ENCODE data around the gene CACNA1C. TPM values are rescaled to one million over a fixed set of nuclear protein-coding genes. Genes with fewer than 3 reads are reported as not detected.
"Not testable (repeated sequence)": the region's sequence is repeated elsewhere in the genome, so short reads cannot be mapped to it uniquely, and the experiment has no call there.

CACNA1C gene
- polyA plus RNA-seq, 1 donor from 2014 or later, result 0.06 TPM

GRCh38 chr12:2120982-2121758 is 68.4 kb downstream of the CACNA1C start:
- H3K4me3 Mint-ChIP-seq, result no peak overlapping the region
- H3K27me3 Mint-ChIP-seq, result peaks cover 7% of the 10 kb centered on the region
- H3K36me3 Mint-ChIP-seq, result no peaks in the 10 kb centered on the region
- no peaks in the 10 kb centered on the region for H3K9me3 Mint-ChIP-seq
- H3K27ac Mint-ChIP-seq, result no peak overlapping the region
- H3K4me1 Mint-ChIP-seq, result peaks cover 0 to 1% (median 0%) of the 10 kb centered on the region in 3 donors

GRCh38 chr12:2124466-2125023 is 71.8 kb downstream of the CACNA1C start:
- Mint-ChIP-seq H3K27me3 (peaks cover 9% of the 10 kb centered on the region), H3K27ac (no peak overlapping the region), H3K9me3 (no peaks in the 10 kb centered on the region), H3K36me3 (no peaks in the 10 kb centered on the region), H3K4me1 (peaks cover 0 to 1% (median 0%) of the 10 kb centered on the region in 3 donors), H3K4me3 (no peak overlapping the region)

DNA sequence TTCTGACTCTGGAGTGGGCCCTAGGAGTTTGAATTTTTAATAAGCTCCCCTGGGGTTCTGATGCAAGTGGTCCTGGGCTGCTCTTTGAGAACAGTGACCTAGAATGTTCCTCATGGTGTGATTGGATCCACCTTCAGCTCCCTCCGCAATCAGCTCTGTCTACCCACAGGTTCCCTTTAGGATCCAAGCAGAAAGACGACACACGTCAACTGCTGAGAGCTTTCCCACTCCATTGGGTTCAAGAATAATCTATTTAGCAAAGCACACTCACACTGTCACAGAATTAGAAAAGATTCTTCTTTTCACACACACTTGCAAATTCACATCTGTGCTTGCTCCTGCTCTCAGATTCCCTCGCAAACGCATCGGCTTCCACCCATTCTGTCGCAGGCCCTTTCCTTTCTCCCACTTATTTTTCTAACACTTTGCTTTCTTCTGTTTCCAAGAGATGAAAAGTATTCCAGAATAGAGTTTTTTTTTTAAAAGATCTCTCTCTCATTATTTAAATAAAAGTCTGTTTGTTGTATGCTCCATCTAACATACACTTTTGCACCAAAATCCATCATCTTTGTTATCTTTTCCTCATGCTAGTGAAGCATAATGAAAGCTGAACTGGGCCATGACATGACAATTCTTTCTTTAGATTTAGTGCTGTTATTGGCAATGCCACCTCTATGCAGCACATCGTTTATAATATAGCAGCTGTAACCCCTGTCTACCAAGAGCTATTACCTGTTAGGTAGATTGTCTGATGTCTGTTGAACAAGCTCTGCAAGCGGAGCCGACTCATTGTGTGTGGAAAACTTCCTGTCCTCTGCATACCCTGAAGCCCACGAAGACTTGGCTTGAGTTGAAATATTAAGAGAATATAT is 73.1 kb downstream of the CACNA1C start:
- no peaks in the 10 kb centered on the region for H3K9me3 Mint-ChIP-seq
- H3K36me3 Mint-ChIP-seq, result no peaks in the 10 kb centered on the region
- H3K4me3 Mint-ChIP-seq, result no peak overlapping the region
- peak overlapping the region in 1 of 3 donors; percentile 11 for H3K27ac Mint-ChIP-seq
- peaks cover 0 to 1% (median 0%) of the 10 kb centered on the region in 3 donors for H3K4me1 Mint-ChIP-seq
- peaks cover 8% of the 10 kb centered on the region for H3K27me3 Mint-ChIP-seq

GRCh38 chr12:2126676-2127406 is 74.1 kb downstream of the CACNA1C start:
- peaks cover 8% of the 10 kb centered on the region for H3K27me3 Mint-ChIP-seq
- H3K4me3 Mint-ChIP-seq, result no peak overlapping the region
- peaks cover 0 to 1% (median 0%) of the 10 kb centered on the region in 3 donors for H3K4me1 Mint-ChIP-seq
- peak overlapping the region in 1 of 3 donors; percentile 11 for H3K27ac Mint-ChIP-seq
- no peaks in the 10 kb centered on the region for H3K9me3 Mint-ChIP-seq
- no peaks in the 10 kb centered on the region for H3K36me3 Mint-ChIP-seq

DNA sequence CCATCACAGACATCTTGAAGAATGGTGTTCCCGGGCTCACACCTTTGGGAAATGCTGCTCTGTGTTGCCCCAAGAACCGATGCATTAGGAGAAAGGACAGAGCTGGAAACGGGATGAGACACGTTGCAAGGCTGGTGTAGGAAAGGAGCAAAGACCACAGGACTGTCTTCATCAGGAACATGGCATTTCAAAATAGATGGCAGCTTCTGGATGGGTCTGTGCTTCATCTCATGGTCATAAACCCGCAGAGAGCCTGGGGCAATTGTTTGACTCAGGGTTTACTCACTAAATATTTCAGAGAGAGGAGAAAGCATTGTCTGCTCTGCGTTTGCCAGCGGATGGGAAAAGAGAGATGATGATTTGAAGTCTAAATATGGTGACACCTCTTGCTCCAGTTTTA is 76.3 kb downstream of the CACNA1C start:
- peaks cover 0 to 1% (median 0%) of the 10 kb centered on the region in 3 donors for H3K4me1 Mint-ChIP-seq
- no peaks in the 10 kb centered on the region for H3K9me3 Mint-ChIP-seq
- peaks cover 6% of the 10 kb centered on the region for H3K27me3 Mint-ChIP-seq
- H3K27ac Mint-ChIP-seq, result no peak overlapping the region
- no peaks in the 10 kb centered on the region for H3K36me3 Mint-ChIP-seq
- no peak overlapping the region for H3K4me3 Mint-ChIP-seq

GRCh38 chr12:2135661-2136418 is 83.1 kb downstream of the CACNA1C start:
- H3K4me3 Mint-ChIP-seq, H3K27ac Mint-ChIP-seq, H3K4me1 Mint-ChIP-seq, H3K27me3 Mint-ChIP-seq, H3K36me3 Mint-ChIP-seq, H3K9me3 Mint-ChIP-seq: not testable (repeated sequence)

GRCh38 chr12:2136901-2137300 is 84.1 kb downstream of the CACNA1C start:
- H3K27me3 Mint-ChIP-seq, result peaks cover 5% of the 10 kb centered on the region
- no peaks in the 10 kb centered on the region for H3K4me1 Mint-ChIP-seq
- no peaks in the 10 kb centered on the region for H3K36me3 Mint-ChIP-seq
- H3K27ac Mint-ChIP-seq, result no peak overlapping the region
- no peaks in the 10 kb centered on the region for H3K9me3 Mint-ChIP-seq
- no peak overlapping the region for H3K4me3 Mint-ChIP-seq

DNA sequence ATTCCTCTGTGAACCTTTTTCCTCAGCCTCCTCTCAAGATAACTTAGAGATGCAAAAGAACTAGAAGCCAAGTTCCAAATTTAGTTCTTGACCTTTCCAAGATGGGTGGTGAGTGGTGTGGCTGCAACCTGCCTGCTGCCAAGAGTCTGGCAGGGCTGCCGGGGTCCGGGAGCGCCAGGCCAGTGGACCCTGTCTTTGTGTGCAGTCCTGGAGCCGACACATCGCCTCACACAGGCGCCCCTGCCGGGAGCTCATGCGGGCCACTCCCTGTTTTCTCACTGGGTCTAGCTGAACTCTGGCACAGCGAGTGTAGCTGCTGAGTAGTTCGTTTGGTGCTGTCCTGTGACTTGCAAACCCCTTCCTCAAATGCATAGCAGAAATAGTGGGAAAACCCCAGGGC is 84.9 kb downstream of the CACNA1C start:
- Mint-ChIP-seq H3K27me3 (peaks cover 5% of the 10 kb centered on the region), H3K4me1 (no peaks in the 10 kb centered on the region), H3K4me3 (no peak overlapping the region), H3K9me3 (no peaks in the 10 kb centered on the region), H3K36me3 (no peaks in the 10 kb centered on the region), H3K27ac (no peak overlapping the region)

DNA sequence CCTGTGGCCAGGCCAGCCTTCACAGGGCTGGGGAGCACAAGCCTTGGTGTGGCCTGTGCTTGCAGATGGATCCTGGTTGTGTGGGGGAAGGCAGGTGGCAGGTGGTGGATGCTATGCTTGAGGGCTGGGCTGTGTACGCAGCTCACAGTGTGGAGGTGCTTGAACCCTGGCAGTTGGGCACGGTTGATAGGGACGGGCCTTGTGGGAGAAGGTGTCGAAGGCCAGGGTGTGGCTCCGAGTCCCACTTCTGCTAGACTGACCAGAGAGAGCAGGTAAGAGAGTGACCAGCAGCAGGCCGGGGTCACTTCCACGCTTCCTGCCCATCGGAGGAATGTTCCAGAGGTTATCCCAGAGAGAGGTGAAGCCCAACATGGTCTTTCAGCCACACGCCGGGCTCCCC is 85.5 kb downstream of the CACNA1C start:
- no peaks in the 10 kb centered on the region for H3K9me3 Mint-ChIP-seq
- H3K36me3 Mint-ChIP-seq, result no peaks in the 10 kb centered on the region
- peaks cover 5% of the 10 kb centered on the region for H3K27me3 Mint-ChIP-seq
- H3K4me1 Mint-ChIP-seq, result no peaks in the 10 kb centered on the region
- no peak overlapping the region for H3K27ac Mint-ChIP-seq
- H3K4me3 Mint-ChIP-seq, result no peak overlapping the region

DNA sequence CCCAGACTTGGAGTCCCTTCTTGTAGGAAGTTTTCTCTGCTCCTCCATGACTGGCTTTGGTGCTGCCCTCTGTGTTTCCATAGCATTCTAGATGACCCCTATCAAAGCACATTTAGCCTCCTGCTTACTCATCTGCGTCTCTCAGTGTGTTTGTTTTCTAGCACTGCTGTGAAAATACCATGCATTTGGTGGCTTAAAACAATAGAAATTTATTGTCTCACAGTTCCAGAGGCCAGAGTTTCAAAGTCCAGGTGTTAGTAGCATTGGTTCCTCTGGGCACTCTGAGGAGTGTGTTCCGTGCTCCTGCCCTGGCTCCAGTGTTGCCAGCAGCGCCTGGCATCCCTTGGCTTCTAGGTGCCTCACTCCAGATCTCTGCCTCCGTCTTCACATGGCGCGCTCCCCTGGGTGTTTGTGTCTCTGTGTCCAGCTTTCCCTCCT is 86.1 kb downstream of the CACNA1C start:
- H3K9me3 Mint-ChIP-seq, result no peaks in the 10 kb centered on the region
- H3K27ac Mint-ChIP-seq, result no peak overlapping the region
- no peaks in the 10 kb centered on the region for H3K4me1 Mint-ChIP-seq
- H3K27me3 Mint-ChIP-seq, result peaks cover 5% of the 10 kb centered on the region
- H3K36me3 Mint-ChIP-seq, result no peaks in the 10 kb centered on the region
- H3K4me3 Mint-ChIP-seq, result no peak overlapping the region

DNA sequence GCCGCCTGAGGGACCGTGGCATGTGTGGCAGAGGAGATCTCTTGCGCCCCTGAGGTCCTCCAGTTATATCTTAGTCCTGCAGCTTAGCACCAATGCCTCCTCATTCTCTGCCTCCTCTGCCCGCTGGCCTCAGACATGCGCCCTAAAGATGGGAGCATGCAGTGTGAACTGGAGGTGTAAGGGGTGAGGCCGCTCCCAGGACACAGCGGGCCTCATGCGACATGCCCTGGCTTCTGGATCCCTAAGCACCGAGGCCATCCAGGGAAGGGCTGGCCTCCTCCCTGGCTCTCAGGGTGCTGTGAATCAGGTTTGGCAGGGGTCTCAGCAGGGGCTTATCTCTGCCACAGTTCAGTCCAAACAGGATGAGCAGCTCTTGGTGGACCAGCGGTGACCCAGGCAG is 86.9 kb downstream of the CACNA1C start:
- Mint-ChIP-seq H3K4me3 (no peak overlapping the region), H3K9me3 (no peaks in the 10 kb centered on the region), H3K36me3 (no peaks in the 10 kb centered on the region), H3K4me1 (no peaks in the 10 kb centered on the region), H3K27me3 (peaks cover 5% of the 10 kb centered on the region), H3K27ac (no peak overlapping the region)

DNA sequence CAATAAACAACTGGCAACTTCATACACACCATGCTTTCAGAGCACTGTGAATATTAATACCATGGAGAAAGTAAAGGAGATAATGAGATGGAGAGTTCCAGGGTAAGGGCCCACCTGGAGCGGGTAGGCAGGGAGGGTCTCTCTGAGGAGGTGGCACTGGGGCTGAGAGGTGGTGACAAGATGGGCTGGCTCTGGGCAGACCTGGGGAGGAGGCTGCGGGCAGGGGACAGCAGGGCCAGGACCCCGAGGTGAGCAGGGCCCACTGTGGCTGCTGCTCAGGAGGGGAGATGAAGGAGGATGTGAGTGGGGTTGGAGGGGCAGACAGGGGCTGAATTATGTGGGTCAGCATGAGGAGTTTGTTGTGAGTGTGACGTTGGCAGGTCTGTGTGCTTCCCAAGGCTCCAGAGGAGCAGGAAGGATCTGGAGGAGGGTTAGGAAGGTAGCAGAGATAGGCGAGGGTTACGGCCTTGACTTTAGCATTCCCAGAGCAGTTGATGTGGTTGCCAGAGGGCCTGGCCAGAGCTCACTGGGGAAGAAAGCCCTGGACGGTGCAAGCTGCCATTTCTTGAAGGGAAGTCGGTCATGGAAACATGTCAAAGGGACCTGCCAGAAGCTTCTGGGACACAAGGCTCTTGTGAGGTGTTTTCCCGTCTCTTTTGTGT is 88.2 kb downstream of the CACNA1C start:
- Mint-ChIP-seq H3K4me1 (no peaks in the 10 kb centered on the region), H3K4me3 (no peak overlapping the region), H3K27ac (no peak overlapping the region)

GRCh38 chr12:2142068-2142467 is 89.3 kb downstream of the CACNA1C start:
- Mint-ChIP-seq H3K36me3 (no peaks in the 10 kb centered on the region), H3K27ac (no peak overlapping the region), H3K4me1 (no peaks in the 10 kb centered on the region), H3K4me3 (no peak overlapping the region), H3K9me3 (no peaks in the 10 kb centered on the region), H3K27me3 (peaks cover 5% of the 10 kb centered on the region)

More for the DNA sequence above, 88.2 kb downstream of the CACNA1C start:
- Mint-ChIP-seq H3K9me3 (no peaks in the 10 kb centered on the region), H3K27me3 (peaks cover 5% of the 10 kb centered on the region), H3K36me3 (no peaks in the 10 kb centered on the region)

DNA sequence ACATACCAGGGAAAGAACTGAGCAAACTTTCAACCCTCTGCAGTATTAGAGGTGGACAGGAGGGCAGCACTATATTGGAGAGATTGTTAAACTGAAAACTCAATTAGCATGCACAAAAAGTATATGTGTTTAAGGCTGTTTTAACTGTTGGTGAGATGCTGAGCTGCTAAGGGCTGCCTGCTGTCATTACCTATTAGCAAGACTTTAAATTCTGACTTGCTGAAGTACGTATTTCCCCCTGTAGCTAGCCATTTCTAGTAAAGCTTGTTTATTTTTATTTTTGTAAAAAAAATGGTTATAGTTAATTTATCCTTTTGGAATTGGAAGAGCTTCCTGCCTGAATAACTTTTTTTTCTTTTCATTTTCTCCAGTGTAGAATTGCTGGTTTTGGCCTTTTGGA is 92.2 kb downstream of the CACNA1C start:
- Mint-ChIP-seq H3K27ac (no peak overlapping the region), H3K9me3 (no peaks in the 10 kb centered on the region), H3K4me3 (no peak overlapping the region), H3K36me3 (no peaks in the 10 kb centered on the region), H3K27me3 (peaks cover 5% of the 10 kb centered on the region), H3K4me1 (no peaks in the 10 kb centered on the region)
